ENCODE data around the gene HNRNPA3.
"Not testable (repeated sequence)": the region's sequence is repeated elsewhere in the genome, so short reads cannot be mapped to it uniquely, and the experiment has no call there.

Gene HNRNPA3

DNA sequence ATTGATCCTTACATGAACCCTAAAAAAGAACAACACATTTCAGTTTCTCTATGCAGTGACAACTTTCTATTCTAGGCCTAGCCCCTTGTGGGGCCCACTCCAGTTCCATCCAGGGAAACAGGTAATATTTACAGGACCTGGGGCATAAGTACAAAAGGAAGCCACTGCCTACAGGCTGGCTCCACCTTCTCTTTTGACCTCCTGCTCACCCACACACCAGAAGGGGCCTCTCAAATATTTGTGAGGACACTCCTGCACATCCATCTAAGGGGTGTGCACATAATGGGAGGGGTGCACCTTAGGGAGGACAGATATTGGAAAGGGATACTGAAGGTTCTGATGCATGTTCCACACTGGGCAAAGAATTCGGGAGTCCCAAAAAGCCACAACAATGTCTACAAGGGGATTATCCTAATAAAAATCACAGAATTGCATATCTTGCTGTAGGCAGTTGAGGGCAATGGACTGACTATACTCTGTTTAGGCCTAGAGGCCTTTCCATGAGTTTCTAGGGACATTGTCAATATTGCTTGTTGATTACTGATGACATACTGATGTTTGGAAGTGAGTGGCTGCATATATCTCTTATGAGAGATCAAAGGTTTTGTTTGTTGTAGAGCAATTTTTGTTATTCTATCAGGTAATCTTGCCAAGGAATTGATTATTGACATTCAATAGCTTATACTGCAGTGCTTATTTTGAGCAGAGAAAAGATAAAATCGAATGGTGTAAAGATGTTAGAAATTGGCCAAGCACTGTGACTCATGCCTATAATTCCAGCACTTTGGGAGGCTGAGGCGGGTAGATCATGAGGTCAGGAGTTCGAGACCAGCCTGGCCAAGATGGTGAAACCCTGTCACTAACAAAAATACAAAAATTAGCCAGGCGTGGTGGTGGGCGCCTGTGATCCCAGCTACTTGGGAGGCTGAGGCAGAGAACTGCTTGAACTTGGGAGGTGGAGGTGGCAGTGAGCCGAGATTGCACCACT lies 23.8 kb upstream of the HNRNPA3 start:
- in situ Hi-C loops (cut with HindIII; ENCODE audit: low sequenced_read_pairs), result no loop called here
- H3K4me3 ChIP-seq (ENCODE audit: low read depth, low read length), result no peak overlapping the region
- TF ChIP-seq, protein P1, sequence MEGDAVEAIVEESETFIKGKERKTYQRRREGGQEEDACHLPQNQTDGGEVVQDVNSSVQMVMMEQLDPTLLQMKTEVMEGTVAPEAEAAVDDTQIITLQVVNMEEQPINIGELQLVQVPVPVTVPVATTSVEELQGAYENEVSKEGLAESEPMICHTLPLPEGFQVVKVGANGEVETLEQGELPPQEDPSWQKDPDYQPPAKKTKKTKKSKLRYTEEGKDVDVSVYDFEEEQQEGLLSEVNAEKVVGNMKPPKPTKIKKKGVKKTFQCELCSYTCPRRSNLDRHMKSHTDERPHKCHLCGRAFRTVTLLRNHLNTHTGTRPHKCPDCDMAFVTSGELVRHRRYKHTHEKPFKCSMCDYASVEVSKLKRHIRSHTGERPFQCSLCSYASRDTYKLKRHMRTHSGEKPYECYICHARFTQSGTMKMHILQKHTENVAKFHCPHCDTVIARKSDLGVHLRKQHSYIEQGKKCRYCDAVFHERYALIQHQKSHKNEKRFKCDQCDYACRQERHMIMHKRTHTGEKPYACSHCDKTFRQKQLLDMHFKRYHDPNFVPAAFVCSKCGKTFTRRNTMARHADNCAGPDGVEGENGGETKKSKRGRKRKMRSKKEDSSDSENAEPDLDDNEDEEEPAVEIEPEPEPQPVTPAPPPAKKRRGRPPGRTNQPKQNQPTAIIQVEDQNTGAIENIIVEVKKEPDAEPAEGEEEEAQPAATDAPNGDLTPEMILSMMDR (IDR thresholded peaks at IDR 0.05; ENCODE audit: low read depth, low read length), result no peak
- no peak for DNase-seq (ENCODE audit: low read depth, low spot score)

DNA sequence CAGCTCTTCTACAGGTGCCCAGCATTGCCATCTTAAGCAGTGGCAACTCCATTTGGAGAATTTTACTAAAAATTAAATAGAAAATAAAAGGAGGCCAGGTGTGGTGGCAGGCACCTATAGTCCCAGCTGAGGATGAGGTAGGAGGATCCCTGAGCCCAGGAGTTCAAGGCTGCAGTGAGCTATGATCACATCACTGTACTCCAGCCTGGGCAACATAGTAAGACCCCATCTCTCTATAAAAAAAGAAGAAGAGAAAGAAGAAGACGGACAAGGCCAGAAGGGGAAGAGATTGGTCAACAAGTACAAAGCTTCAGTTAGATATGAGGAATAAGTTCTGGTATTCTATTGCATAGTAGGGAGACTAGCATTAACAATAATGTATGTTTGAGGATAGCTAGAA lies 21.7 kb upstream of the HNRNPA3 start:
- in situ Hi-C loops (cut with HindIII; ENCODE audit: low sequenced_read_pairs), result no loop called here
- no peak overlapping the region for H3K4me3 ChIP-seq (ENCODE audit: low read depth, low read length)
- TF ChIP-seq, protein P1 (IDR thresholded peaks at IDR 0.05; ENCODE audit: low read depth, low read length), result no peak
- no peak for DNase-seq (ENCODE audit: low read depth, low spot score)

DNA sequence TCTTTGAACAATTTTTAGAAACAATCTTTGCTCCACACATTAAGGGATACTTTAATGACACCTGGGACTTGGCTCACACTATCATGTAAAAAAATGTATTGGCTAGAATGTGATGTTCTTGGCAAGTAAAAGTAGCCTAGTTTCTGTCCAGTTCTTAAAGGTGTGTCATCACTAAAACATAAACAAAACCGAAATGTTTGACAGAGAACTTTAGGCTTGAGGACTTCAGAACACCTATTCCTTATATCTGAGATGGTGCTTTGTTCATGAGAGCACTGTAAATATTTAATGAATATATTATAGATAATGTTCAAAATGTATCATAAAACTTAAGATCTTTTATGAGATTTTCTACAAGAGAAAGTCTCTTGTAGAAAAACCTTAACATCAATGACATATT lies 19.8 kb upstream of the HNRNPA3 start:
- TF ChIP-seq, protein P1 (IDR thresholded peaks at IDR 0.05; ENCODE audit: low read depth, low read length), result no peak
- H3K4me3 ChIP-seq (ENCODE audit: low read depth, low read length), result no peak overlapping the region
- no peak for DNase-seq (ENCODE audit: low read depth, low spot score)
- in situ Hi-C loops (cut with HindIII; ENCODE audit: low sequenced_read_pairs), result no loop called here

DNA sequence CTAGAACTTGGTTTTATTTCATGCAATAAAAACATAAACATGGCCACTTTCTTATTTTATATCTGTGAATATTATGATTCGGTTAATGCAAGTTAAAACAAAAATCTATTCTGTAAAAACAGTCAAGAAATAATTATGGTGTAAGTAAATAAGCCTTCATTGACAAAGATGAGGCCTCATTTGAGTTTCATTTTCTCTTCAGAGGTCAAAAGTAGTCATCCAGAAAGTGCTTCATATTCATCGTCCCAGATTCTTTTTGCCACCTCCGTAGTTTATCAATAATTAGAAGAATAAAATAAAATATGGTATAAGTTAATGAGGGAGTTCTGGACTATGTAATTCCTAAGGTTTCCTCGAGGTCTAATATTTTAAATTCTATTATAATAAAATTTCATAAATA lies 19.4 kb upstream of the HNRNPA3 start:
- in situ Hi-C loops (cut with HindIII; ENCODE audit: low sequenced_read_pairs), result no loop called here
- H3K4me3 ChIP-seq (ENCODE audit: low read depth, low read length), result no peak overlapping the region
- TF ChIP-seq, protein P1 (IDR thresholded peaks at IDR 0.05; ENCODE audit: low read depth, low read length), result no peak
- DNase-seq (ENCODE audit: low read depth, low spot score), result no peak

DNA sequence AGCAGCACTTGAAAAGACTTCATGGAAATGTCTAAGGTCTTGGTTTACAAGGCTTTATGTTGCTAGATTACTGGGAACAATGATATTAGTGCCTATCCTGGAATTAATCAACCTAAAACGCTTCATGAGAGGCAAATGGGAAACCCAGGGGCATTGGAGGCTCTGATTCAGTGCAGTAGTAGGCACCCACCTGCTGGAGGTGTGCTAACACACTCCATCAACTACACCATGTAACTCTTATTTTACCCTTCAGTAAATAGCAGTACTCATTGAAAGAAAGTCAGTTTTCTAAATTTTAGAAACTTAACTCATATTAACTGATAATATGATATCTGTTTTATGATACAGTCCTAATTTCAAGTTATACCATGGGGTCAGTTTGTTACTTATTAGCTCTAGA lies 17.4 kb upstream of the HNRNPA3 start:
- H3K4me3 ChIP-seq (ENCODE audit: low read depth, low read length), result no peak overlapping the region
- in situ Hi-C loops (cut with HindIII; ENCODE audit: low sequenced_read_pairs), result no loop called here
- TF ChIP-seq, protein P1 (IDR thresholded peaks at IDR 0.05; ENCODE audit: low read depth, low read length), result no peak
- no peak for DNase-seq (ENCODE audit: low read depth, low spot score)

DNA sequence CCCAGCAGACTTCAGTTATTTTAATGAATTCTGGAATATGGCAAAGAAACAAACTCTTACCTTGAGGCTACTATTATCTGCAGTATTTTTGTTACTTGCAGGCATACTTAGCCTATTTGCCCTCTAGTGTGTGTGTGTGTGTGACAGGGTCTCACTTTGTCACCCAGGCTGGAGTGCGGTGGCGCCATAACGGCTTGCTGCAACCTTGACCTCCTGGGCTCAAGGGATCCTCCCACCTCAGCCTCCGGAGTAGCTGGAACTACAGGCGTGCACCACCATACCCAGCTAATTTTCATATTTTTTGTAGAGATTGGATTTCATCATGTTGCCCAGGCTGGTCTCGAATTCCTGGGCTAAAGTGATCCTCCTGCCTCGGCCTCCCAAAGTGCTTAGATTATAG lies 12.2 kb upstream of the HNRNPA3 start:
- DNase-seq (ENCODE audit: low read depth, low spot score); H3K4me3 ChIP-seq (ENCODE audit: low read depth, low read length); in situ Hi-C loops (cut with HindIII; ENCODE audit: low sequenced_read_pairs): not testable (repeated sequence)

DNA sequence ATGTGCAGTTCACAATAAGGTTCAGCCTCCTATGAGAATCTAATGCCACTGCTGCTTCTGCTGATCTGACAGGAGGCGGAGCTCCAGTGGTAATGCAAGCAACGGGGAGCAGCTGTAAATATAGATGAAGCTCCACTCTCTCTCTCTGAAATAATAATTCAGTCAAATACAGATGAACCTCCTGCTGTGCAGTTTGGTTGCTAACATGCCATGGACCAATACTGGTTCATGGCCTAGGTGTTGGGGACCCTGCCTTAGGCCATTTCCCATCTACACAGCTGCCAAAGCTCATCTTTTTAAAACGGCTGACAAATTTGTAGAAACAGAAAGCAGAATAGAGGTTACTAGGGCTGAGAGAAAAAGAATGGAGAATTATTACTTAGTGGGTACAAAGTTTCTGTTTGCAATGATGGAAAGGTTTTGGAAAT lies 10.7 kb upstream of the HNRNPA3 start:
- TF ChIP-seq, protein P1 (IDR thresholded peaks at IDR 0.05; ENCODE audit: low read depth, low read length), result no peak
- no peak for DNase-seq (ENCODE audit: low read depth, low spot score)
- no peak overlapping the region for H3K4me3 ChIP-seq (ENCODE audit: low read depth, low read length)
- in situ Hi-C loops (cut with HindIII; ENCODE audit: low sequenced_read_pairs), result no loop called here
